ENCODE data around the gene CGB1.
"Not testable (repeated sequence)": the region's sequence is repeated elsewhere in the genome, so short reads cannot be mapped to it uniquely, and the experiment has no call there.

The CGB1 gene

DNA sequence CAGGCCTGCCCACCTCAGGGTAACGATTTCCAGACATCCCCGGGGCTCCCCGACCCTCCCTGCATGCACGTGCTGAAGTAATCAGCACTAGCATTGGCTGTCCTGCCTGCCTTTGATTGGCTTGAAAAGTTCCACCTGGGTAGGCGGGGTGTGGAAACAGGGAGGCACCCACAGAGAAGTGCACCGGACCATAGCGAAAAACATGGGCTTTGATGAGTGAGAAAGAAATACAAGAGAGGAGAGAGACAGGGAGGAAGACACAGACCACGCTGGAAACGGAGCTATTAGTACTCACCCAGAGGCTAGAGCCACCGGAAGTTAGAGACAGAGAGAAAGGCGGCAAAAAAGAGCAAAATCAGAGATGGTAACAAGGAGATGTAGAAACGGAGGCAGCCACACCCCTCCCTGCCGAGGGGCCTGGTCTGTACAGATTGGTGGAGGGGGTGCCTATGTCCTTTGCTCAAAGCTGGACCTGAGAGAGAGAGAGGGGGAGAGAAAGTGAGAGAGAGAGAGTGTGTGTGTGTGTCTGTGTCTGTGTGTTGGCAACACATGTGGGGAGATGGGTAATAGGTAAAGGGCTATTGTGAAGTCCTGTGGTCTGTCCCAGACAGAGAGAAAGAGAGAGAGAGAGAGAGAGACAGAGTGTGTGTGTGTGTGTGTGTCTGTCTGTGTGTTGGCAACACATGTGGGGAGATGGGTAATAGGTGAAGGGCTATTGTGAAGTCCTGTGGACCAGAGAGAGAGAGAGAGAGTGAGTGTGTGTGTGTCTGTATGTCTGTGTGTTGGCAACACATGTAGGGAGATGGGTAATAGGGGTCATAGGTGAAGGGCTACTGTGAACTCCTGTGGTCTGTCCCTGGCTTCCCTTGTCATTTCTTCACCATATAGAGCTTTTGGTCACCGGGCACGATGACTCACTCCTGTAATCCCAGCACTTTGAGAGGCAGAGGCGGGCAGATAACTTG, 15.5 kb downstream of the CGB1 start:
- no peak for DNase-seq

DNA sequence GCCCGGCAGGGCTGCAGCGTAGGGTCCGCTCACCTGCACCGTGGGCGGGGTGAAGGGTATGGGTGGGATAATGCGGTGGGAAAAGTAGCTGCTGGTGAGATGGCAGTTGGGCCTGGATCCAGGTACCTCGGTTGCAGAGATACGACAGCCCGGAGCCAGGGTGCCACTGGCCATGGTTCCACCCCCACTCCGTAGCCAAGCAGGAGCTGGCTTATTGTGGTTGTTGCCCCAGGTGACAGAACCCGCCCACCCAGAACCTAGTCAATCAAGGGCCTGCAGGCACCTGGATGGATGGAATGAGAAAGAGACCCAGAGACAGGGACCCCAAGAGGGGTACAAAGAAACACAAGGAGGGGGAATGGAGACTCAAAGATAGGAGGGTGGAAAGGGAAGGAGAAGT, 16.4 kb downstream of the CGB1 start:
- DNase-seq: no peak

DNA sequence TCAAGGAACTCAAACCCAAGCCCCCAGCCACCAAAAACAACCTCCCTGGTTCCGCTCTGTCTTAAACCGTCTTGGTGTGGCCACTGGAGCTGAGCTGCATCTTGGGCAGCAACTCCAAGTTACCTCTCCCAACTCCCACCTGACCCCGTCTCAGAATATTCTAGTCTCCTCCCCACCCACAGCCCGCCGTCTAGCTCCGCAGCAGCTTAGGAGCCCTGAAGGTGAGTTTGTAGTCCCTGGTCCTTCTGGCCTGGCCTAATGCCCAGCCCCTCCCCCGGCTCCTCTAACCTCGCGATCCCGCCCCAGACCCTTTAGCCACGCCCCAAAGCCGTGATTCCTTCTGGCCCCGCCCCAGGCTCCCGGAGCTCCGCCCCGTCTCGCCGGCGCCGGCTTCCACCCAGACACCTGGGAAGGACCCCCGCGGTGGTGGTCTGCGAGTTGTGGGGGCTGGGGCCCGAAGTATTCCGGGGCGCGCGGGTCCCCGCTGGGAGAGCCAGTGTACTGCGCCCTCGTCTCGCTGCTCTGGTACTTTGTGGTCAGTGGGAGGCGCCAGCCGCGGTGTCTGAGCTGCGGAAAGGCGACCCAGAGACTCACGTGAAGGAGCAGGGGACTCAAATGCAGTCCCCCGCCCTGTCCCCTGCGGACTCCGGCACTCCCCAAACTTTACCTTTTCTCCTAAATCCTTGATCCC, 17.3 kb downstream of the CGB1 start:
- DNase-seq: peak; percentile 52

DNA sequence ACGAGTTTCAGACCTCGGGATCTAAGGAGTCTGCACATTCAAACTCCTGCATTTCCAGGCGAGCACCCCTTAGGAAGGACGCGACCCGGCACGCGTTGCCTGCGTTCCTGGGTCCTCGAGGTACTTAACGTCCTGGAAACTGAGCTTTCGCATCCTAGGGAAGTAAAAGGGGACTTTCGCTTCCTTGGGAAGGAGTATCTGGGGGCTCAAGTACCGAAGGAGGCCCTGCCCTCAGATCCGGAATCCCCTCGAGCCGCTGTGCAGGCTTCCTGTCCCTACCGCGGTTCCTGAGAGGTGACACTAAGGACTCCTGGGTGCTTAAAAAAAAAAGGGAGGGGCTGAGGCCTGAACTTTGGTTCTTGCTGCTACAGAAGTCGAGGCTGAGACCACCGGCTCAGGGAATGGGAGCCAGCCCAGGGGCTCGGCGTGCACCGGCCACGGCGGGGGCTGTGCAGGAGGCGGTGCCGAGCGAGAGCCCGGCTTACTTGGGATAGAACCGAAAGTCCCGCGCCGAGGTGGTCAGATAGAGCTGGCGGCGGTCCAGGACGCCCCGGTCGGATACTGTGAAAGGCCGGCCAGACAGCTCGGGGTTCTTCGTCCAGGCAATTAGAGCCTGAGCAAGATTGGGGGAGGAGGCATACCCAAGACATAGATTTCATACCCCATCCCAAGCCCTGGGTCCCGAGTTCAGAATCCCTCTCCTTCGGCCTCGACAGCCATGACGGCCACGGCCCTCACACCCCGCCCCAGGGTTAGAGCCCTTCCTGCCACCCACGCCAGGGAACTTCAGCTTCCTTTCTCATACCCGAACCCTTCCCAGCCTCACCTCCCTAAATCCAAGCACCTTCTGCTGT, 18.1 kb downstream of the CGB1 start:
- DNase-seq: not testable (repeated sequence)

DNA sequence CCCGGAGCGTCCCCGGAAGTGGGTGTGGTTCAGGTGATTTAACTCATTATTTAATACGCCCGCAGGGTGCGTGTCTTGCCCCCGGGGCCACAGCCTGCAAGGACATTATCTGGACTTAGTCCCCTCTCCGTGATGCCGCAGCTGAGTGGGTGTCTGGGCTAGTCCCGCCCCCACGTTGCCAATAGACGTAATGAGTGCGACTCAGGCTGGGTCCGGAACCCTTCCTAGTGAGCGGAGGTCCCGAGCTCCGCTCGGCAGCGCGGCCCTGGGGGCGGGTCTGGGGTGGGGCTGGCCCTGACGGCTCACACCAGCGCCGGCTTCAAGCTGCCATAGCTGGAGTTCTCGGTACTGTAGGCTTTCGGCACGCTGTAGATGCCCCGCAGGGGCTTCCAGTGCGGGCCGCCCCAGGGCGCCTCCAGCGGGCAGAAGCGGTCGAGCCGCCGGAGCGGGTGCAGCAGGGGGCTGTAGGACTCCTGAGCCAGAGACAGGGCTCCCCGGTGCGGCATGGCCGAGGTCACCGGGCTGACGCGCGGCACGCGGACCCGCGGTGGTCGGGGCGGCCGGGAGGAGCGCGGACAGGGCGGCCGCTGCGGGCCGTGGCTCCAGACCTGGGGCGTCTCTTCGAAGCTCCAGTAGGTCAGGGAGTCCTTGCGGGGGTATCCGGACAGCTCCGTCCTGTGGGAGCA, 18.9 kb downstream of the CGB1 start:
- peak; percentile 56 for DNase-seq

DNA sequence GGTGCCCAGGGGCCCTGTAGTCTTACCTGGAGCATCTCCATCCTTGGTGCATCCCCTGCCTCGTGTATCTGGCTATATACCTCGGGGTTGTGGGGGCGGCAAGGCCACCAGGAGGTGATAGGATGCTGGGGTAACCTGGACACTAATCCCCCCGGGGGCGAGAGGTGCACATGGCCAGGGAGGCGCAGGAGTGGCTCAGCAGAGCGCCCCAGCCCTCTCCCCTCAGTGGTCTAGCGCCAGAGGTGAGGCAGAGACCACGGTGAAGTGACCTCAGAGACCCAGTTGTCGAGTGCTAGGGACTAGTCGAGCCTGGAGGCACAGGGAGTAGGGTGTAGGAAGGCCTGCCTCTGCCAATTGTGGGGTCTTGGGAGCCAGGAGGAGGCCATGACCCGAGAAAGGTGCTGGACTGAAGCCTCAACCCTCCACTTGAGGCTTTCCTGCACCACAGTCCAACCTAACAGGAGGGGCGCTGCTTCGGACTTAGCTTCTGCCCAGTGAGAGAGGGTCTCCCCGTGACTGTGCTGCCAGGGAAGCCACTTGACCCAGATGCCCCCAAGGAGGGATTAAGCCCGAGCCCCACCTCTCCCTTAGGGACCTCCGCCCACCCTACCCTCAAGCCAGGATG, 19.5 kb downstream of the CGB1 start, which contains the start of gene LHB:
TSS of gene LHB (minus strand) at position 51 of the 625 bp plus-strand sequence. CDS start at position 41, 10 bp downstream.
- DNase-seq: no peak

DNA sequence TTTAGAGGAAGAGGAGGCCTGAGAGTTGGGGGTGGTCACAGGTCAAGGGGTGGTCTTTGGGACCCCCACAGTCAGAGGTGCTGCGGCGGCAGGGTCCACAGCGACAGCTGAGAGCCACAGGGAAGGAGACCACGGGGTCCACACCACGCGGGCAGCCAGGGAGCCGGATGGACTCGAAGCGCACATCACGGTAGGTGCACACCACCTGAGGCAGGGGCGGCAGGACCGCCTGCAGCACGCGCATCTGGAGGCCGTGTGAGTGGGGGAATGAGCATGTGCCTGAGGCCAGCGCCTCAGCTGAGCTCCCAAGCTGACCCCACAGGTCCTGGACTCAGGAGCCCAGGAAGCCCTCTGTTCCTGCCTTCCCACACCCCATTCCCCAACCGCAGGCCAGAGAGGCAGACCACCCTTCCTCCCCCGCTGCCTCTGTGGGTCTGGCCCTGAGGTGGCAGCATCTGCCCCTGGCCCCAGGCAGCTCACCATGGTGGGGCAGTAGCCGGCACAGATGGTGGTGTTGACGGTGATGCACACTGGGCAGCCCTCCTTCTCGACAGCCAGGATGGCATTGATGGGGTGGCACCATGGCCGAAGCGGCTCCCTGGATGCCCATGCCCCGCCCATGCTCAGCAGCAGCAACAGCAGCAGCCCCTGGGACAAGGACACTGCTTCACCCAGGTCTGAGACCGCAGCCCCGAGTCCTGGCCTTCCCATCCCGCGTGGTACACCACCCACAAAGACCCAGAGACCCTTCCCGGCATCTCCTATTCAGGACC, 20.4 kb downstream of the CGB1 start:
- DNase-seq: no peak

DNA sequence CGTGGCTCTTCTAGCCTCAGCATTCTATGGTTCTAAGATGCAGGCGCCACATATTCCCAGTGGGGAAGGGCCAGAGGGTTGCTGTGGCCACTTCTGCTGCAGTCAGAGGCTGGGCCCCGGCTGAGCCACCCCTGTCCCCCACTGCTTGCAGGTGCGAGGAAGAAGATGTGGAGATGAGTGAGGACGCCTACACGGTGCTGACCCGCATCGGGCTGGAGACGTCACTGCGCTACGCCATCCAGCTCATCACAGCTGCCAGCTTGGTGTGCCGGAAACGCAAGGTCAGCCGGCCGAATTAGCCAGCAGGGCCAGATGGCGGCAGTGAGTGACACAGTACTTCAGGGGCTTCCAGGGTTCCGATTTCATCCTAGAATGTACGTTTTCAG, 21.8 kb downstream of the CGB1 start:
- no peak for DNase-seq

DNA sequence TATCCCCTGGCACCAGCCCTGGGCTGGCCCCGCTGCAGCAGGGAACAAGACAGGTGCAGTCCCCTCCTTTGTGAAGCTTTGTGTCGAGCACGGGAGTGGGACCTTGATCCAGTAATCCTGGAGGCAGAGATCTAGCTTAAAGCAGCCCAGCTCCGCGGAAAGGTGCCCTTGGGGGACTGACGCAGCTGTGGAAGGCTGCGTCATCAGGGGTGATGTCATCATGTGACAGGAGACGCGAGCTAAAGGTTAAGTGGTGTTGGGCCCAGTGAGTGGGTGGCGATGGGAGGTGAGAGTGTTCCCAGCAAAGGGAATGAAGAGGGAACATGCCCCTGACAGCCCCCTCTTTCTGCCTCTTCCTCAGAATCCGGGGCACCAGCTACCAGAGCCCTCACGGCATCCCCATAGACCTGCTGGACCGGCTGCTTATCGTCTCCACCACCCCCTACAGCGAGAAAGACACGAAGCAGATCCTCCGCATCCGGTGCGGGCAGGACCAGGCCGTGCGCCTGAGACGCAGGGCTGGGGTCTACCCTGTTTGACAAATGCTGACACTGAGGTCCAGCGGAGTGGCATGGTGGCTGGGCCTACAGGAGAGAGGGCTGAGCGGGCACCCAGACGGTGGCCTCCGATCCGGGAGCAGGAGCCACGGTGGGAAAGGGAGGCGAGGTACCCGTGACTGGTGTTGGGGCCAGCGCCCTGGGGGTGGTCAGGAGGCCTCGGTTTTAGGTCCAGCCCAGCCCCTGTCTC, 22.4 kb downstream of the CGB1 start:
- DNase-seq: no peak

DNA sequence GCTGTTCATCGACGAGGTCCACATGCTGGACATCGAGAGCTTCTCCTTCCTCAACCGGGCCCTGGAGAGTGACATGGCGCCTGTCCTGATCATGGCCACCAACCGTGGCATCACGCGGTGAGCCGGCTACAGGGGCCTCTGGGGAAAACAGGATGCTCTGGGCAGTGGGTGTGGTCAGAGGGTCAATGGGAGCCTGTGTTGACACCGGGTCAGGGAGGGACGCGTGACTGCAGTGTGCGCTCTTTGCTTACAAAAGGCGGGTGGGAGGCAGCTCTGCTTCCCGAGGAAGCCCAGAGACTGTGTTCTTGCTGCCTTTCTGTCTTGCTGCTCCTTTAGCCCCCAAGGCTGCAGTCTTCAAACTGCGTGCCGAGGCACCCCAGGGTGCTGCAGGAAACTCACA, 25.5 kb downstream of the CGB1 start:
- no peak for DNase-seq

DNA sequence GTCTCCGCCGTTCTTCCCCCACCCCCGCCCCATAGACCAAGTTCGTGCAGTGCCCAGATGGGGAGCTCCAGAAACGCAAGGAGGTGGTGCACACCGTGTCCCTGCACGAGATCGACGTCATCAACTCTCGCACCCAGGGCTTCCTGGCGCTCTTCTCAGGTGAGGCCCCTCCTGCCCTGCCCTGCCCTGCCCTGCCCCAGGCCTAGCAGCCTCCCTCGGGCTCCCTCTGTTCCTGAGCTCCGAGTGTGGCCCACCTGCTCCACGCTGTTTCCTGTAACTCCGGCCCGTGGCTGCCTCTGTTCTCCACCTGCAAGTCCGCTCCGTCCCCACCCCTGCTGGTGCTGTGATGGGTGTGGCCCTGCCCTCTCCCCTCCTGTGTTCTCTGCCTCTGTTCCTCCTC, 26.2 kb downstream of the CGB1 start:
- DNase-seq: no peak

DNA sequence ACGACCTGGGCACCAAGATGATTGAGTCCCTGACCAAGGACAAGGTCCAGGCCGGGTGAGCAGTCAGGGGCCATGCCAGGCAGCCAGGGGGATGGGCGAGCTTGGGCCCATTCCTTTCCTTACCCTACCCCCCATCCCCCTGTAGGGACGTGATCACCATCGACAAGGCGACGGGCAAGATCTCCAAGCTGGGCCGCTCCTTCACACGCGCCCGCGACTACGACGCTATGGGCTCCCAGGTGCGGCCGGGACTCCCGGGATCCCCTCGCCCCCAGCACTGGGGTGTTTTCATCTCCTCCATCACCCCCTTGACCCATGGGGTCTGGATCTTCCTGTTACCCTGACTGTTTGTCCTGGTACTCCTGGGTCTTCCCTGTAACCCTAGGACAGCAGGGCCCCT, 26.9 kb downstream of the CGB1 start:
- no peak for DNase-seq

DNA sequence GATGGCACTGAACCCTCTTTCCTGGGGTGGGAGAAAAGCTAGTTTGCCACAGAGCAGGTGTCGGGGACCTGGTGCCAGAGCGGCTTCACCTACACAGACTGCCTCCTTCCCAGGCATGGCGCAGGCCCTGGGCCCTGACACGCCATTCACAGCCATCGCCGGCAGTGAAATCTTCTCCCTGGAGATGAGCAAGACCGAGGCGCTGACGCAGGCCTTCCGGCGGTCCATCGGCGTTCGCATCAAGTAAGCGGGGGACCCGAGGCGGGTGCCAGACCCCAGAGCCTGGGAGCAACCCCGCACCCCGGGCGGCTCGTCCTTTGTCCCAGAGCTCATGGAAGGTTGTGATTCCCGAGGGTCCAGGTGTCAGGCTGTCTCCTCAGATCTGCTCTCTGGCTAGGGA, 29.8 kb downstream of the CGB1 start:
- no peak for DNase-seq

DNA sequence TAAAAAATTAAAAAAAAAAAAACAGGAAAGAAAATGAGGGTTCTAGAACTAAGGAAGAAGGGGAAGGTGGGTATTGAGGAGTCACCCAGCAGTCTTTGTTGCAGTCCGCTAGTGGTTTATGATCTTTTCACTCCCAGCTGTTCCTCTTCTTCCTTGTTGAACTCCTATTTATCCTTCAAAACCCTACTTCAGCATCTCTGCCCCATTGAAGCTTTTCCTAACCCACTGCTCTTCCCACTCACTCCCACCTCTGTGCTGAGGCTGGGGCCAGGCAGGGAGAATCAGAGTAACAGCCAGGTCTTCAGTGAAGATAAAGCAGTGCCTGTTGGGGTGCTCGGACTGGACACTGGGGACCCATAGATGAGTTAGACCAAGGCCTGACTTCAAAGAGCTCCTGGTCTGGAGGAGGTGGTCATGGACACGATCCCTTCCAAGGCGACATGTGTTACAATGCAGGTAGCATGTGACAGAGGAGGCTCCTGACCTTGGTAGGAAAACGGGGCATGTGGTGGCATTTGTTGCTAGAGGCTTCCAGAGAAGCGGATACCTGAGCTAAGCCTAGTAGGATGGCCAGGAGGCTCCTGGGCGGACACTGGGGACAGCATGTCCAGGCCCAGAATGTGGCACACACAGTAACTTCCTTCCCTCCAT, 31.6 kb downstream of the CGB1 start:
- no peak for DNase-seq

DNA sequence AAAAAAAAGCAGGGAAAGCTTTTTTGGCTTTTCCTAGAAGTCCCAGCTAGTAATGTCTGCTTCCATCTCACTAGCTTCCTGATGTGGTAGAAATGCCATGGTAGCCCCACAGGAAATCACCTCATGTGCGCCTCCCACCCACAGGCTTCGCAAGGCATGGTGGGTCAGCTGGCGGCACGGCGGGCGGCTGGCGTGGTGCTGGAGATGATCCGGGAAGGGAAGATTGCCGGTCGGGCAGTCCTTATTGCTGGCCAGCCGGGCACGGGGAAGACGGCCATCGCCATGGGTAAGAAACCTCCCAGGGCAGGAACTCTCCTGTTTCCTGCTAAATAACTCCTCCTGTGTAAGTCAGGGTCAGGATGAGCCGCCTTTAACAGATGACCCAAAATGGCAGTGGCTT, 32.6 kb downstream of the CGB1 start:
- DNase-seq: no peak

DNA sequence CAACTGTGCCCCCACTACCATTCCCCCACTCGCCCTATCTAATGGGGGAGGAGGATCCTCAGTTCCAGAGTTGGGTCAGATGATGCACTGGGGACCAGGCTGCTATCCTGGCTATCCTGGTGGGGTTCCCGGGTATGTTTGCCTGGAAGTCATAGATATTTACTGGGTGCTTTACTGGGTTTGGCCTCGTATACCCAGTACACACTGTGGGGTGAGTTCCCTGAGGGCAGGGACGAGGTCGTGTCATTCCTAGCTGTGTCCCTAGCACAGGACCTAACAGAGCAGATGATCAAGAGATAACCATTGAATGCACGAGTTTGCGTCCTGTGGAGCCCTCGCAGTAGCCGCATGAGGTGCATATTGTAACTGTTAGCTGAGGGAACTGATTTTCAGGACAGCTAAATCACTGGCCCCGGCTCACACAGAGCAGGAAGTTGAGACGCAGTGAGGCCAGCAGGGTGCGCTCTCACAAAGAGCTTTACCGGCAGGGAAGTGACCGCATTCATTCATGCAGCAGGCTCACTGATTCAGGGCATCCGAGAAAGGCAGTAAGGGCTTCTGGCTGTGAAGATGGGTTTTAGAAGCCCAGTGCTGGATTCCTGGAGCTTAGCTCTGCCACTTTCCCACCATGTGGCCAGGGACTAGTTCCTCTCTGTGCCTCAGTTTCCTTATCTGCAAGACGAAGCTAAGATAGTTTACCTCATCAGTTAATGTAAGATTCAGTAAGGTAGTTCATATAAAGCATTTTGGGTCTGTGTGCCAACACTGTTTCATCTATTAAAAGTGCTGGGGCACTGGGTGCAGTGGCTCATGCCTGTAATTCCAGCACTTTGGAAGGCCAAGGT, 37.0 kb downstream of the CGB1 start:
- peak; percentile 63 for DNase-seq

DNA sequence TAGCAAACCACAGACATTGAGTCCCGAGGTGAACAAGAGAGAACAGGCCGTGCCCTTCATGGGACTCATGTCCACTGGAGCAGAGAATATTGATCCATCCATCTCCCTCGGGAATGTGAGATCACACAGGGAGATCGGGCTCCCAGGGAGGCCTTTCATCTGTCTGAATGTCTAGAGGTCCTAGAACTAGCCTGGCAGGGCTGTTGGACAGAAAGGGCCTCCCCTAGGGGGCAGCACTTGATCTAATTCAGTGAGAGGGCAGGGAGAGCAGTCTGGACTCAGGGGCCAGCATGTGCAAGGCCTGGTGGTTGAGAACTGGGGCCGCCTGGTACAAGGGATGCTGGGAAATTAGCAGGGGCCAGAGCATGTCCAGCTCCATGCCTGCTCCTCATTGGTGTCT, 38.7 kb downstream of the CGB1 start:
- DNase-seq: peak; percentile 33

DNA sequence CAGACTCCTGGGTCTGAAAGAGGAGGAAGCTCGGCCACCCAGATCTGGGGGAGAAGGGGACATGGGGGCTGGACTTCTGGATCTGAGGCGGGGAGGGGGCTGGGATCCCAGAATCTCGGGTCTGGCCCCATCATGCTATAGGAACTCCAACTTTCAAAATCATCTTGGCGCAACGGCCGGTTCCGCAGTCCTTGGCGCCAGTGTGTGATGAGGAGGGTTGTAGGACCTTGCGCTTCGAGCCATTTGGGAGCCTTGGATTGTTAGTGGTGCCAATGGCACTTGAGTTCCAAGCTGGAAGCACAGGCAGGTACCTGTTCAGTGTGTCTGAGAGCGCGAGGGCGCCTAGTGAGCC, 42.7 kb downstream of the CGB1 start:
- no peak for DNase-seq
